Measurements from ENCODE around the gene DNAJB9. TPM values are rescaled to one million over a fixed set of nuclear protein-coding genes. Genes with fewer than 3 reads are reported as not detected.

The DNAJB9 gene
- total and polyA plus RNA-seq, 9 of the 15 experiments (the other 6 are each of a cell fraction or from before 2014, with no cell fraction given), result 4.3 to 34.2 (median 9.6) TPM

DNA sequence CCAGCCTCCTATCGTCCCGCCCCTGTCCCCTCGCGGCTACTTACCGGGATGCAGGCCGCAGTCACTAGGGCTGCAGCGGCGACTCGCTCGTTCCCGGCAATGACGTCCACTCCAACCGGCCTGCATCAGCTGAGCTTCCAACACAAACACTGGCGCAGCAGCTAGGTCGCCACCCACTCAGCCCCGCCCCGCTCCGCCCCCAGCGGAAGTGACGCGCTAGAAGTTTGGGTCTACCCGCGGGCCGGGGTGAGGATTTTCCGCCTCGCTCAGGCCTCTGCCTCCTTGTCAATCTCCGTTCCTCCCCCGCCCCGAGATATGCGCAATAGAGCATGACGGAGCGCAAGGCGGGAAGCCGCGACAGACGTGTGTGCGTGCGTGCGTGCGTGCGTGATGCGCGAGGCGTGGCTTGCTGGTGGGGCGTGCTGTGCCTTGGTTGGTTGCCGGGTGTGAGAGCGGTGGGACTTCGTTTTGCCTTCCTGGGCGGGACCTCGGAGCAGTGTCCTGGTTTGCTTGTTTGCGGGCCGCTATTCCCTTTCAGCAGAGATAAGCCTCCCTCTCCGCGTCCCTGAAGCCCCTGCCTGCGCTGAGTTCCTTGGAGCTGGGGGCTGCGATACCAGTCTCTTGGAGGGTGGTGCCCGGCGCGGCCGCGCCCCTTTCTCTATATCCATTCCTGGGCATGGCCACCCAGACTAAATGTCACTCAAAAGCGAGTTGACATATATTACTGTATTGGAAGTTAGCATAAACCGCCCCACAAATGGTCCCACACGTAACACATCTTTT lies 43.5 kb upstream of the DNAJB9 start, which contains the start of gene PNPLA8 (continued):
- TF ChIP-seq HBP1 (CRISPR knock-in tag; IDR thresholded peaks at IDR 0.05) (0 out of 2 replicates have a peak, but pooled peaks have one; percentile 73), TAL1 (IDR thresholded peaks at IDR 0.05) (no peak), TCF3 (CRISPR knock-in tag; IDR thresholded peaks at IDR 0.05) (peak; percentile 60), KLF16 (IDR thresholded peaks at IDR 0.05) (peak; percentile 66; the same call in 1 of the 2 replicates), PURB (CRISPR knock-in tag; IDR thresholded peaks at IDR 0.05; ENCODE audit: low read depth) (no peak), CHD1 (IDR thresholded peaks at IDR 0.05; ENCODE audit: low read length) (peak; percentile 71), SNAPC5 (CRISPR knock-in tag; IDR thresholded peaks at IDR 0.05) (no peak), ARID2 (IDR thresholded peaks at IDR 0.05) (no peak), SAP30 (IDR thresholded peaks at IDR 0.05; ENCODE audit: borderline replicate concordance, insufficient read depth, low read depth, low read length, poor library complexity, severe bottlenecking) (peak; percentile 93), SMARCA4 (IDR thresholded peaks at IDR 0.05) (peak; percentile 70), ZNF354B (CRISPR knock-in tag; IDR thresholded peaks at IDR 0.05) (peak; percentile 38; the same call in 1 of the 2 replicates), MTA3 (IDR thresholded peaks at IDR 0.05; ENCODE audit: borderline replicate concordance) (peak; percentile 91), ZBTB1 (CRISPR knock-in tag; IDR thresholded peaks at IDR 0.05; ENCODE audit: borderline replicate concordance, low read depth) (peak; percentile 60; the same call in 1 of the 2 replicates), POLR2AphosphoS5 (IDR thresholded peaks at IDR 0.05; ENCODE audit: control insufficient read depth, insufficient read depth, low read depth, low read length) (peak; percentile 89), ILK (tag; IDR thresholded peaks at IDR 0.05; ENCODE audit: borderline replicate concordance, low read depth) (no peak), ZNF431 (CRISPR knock-in tag; IDR thresholded peaks at IDR 0.05) (peak; percentile 60), TARDBP (IDR thresholded peaks at IDR 0.05) (peak; percentile 48), RUNX1 (IDR thresholded peaks at IDR 0.05; ENCODE audit: low read depth) (no peak; the same call in 1 of the 2 replicates), SIN3A (IDR thresholded peaks at IDR 0.05; ENCODE audit: borderline replicate concordance in 2 of 2, control insufficient read depth in 1 of 2, low read depth in 2 of 2, low read length in 2 of 2) (peak; percentile 95 to 99), CBX1 (IDR thresholded peaks at IDR 0.05; ENCODE audit: low read depth) (peak; percentile 70; the same call in 1 of the 2 replicates)
- TF ChIP-seq, protein P1, sequence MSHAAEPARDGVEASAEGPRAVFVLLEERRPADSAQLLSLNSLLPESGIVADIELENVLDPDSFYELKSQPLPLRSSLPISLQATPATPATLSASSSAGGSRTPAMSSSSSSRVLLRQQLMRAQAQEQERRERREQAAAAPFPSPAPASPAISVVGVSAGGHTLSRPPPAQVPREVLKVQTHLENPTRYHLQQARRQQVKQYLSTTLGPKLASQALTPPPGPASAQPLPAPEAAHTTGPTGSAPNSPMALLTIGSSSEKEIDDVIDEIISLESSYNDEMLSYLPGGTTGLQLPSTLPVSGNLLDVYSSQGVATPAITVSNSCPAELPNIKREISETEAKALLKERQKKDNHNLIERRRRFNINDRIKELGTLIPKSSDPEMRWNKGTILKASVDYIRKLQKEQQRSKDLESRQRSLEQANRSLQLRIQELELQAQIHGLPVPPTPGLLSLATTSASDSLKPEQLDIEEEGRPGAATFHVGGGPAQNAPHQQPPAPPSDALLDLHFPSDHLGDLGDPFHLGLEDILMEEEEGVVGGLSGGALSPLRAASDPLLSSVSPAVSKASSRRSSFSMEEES (CRISPR knock-in tag; IDR thresholded peaks at IDR 0.05), result no peak
- TF ChIP-seq, protein P2, sequence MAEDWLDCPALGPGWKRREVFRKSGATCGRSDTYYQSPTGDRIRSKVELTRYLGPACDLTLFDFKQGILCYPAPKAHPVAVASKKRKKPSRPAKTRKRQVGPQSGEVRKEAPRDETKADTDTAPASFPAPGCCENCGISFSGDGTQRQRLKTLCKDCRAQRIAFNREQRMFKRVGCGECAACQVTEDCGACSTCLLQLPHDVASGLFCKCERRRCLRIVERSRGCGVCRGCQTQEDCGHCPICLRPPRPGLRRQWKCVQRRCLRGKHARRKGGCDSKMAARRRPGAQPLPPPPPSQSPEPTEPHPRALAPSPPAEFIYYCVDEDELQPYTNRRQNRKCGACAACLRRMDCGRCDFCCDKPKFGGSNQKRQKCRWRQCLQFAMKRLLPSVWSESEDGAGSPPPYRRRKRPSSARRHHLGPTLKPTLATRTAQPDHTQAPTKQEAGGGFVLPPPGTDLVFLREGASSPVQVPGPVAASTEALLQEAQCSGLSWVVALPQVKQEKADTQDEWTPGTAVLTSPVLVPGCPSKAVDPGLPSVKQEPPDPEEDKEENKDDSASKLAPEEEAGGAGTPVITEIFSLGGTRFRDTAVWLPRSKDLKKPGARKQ (CRISPR knock-in tag; IDR thresholded peaks at IDR 0.05), result no peak

Measured in K562 (cell line).